WTC11 (cell line): ENCODE data around the gene BIRC3.

Source experiments
- IRF1 ChIP-seq: sonication (generic); formaldehyde crosslinking; IDR thresholded peaks from 2 replicates; pipeline ENCODE4 v1.8.0; 2023; ENCODE audit warnings: missing genetic modification reagents
- ZNF138 ChIP-seq: sonication (generic); formaldehyde crosslinking; conservative IDR thresholded peaks from 2 replicates; pipeline ENCODE4 v1.8.1; 2022; ENCODE audit warnings: mild to moderate bottlenecking, moderate library complexity, missing genetic modification reagents
- ZNF263 ChIP-seq: sonication (generic); formaldehyde crosslinking; IDR thresholded peaks from 2 replicates; pipeline ENCODE4 v1.8.1; 2022; ENCODE audit warnings: low read depth, mild to moderate bottlenecking, moderate library complexity, missing genetic modification reagents

GRCh38 chr11:102317099-102317767 is at the start of gene BIRC3:
- TF ChIP-seq ZNF263 (CRISPR knock-in tag) = no peak
- TF ChIP-seq ZNF138 (CRISPR knock-in tag) = no peak
- no peak for TF ChIP-seq IRF1 (CRISPR knock-in tag)
